ENCODE measurements around the gene GCSAM.
"Not testable (repeated sequence)": the region's sequence is repeated elsewhere in the genome, so short reads cannot be mapped to it uniquely, and the experiment has no call there.

The GCSAM gene

GRCh38 chr3:112097378-112097777, 35.7 kb downstream of the GCSAM start:
- peak; percentile 56 for DNase-seq

- no peak for DNase-seq
Observed at GRCh38 chr3:112096176-112096575, 36.9 kb downstream of the GCSAM start.

DNA sequence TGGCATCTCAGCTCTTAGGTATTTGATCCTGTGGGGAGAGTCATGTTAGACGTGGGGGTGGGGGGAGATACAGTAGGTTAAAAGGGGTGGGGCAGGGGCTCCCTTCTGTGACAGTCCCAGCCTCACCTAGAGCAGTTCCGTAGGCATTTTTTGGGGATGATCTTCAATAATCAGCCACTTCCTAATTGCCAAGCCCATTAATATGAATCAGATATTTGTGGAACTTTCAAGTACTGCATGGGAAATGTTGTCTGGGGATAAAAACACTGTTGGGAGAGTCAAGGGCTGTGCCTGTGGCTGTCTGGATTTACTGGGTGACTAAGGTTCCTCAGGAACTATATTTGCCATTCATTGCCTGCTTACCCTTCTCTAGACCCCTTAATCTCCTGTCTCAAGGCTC, 37.3 kb downstream of the GCSAM start:
- DNase-seq: no peak

DNA sequence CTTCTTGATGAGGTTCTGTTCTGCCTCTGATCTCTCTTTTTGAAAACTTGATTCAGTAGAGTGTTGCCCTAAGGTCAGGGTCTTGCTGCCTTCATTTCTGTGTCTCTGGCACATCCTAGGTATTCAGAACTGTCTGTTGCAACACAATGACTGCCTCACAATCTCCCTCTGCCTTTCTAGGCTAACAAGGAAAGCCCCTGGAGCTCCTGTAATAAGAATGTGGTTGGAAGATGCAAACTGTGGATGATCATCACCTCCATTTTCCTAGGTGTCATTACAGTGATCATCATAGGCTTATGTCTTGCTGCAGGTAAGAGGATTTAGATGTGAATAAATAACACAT, 39.9 kb downstream of the GCSAM start:
- DNase-seq: no peak

GRCh38 chr3:112092496-112093179, 40.4 kb downstream of the GCSAM start:
- DNase-seq: no peak

GRCh38 chr3:112090887-112091586, 42.0 kb downstream of the GCSAM start:
- DNase-seq: no peak

DNA sequence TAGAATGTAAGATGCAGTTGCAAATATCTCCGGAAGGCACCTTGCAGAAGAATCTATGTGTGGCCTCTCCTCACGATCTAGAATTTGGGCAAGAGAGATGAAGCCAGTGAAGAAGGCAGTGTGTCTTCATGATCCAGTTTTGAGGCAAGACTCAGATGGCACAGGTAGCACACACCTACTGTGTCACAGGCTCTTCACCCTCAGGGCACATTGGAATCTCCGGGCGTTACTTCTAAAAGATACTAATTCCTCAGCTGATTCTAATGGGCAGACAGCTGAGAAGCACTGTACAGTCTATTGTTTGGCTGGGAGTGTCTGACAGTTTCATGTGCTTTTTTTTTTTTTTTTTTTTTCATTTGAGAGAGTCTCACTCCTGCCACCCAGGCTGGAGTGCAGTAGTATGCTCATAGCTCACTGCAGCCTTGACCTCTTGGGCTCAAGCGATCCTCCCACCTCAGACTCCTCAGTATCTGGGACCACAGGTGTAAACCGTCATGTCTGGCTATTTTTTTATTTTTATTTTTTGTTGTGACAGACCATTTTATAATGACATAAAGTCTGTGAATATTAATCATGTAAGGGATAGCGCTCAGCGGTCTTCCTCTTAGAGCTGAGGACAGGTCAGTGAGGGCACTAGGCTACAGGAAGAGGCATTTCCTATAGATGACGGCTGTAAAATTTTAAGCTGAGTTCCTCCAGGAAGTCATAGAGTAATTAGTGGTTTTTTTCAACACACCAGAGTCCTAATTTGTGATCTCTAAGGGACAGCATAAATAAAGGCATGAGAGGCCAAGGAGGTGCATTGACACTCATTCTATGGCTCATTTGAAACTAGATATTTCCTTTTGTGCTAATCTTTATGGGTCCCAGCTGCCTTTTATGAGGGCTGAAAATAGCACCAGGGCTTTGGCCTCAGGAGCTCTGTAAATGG, 42.8 kb downstream of the GCSAM start:
- DNase-seq: no peak

GRCh38 chr3:112088944-112089343, 44.1 kb downstream of the GCSAM start:
- no peak for DNase-seq

DNA sequence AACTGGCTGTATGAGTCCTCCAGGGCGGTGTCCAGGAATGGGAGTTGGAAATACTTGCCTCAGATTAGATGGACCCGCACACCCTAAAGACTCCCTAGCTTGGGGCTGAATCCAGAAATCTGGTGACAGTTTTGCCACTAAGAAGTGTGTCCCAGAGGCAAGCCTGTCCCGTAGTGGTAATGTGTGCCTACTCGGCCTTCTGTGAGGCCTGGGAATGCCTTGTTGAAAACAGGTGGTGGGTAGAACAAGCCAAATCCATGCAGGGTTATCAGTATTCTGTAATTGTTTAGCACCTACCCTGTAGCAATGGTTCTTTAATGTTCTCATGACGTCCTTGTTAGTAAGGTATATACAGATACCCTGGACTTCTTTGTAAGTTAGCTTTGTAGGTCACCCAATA, 45.3 kb downstream of the GCSAM start:
- DNase-seq: no peak

DNA sequence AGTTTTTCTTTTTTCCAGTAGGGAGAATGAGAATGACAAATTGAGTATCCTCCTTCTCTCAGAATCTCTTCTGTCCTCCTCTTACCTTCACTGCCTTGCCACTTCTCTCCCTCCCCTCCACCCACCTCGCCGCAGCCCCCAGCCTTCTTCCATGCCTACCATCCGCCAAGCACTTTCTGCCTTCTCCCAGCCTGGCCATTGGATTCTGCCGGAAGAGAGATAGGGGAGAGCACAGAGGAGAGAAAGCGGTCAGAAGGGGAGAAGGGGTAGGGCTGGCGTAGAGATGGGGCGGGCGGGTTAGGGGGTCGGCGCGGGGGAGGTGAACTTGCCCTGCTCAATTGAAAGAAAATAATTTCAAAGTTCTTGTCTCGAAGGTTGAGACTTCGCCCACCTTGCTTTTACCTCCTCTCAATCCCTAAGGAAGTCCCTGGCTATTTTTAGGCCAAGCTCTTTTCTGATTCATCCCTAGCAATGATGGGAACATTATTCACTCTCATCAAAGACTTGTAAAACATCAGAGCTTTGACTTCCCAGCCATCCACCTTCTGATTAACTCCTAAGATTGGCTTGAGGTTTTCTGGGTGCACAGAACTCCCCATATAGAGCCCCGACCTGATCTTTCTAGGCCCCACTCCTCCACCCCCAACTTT, 46.0 kb downstream of the GCSAM start:
- DNase-seq: no peak

DNA sequence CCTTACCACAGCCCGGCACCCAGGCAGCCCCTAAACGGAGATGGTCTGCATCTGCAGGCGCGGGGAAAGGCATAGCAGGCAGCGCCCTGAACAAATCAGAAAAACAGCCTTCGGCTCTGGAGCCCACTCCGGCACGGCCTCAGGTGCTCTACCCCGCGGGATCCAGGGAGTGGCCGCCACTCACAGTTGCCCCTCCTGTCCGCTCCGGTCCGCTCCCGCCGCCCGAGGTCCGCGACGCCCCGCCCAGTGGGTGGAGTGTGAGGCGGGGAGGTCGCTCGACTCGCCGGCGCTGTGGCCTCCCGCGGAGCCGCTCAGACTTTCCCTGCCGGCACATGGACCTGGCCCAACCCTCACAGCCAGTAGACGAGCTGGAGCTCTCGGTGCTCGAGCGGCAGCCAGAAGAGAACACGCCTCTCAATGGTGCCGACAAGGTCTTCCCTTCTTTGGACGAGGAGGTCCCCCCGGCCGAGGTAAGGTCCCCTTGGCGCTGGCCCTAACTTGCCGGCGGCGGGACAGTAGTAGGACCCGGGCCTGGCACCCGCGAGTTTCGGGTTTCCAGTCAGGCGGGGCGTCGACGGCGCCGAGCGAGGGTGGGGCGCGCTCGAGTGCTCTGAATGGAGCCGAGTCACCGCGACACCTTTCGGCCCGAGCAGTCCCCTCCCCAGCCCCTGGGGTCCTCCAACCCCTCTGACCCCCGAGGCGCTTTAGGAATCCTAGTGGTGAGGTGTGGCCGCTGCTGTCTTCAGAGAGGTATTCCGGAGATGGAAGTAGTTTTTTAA, 46.8 kb downstream of the GCSAM start, which contains the start of gene C3orf52:
Gene C3orf52 (plus strand): TSS at position 314 of the 779 bp plus-strand sequence. CDS start 19 bp downstream, at position 333.
- peak; percentile 62 for DNase-seq

GRCh38 chr3:112085735-112086075, 47.3 kb downstream of the GCSAM start:
- DNase-seq: no peak

GRCh38 chr3:112084980-112085705, 47.9 kb downstream of the GCSAM start:
- DNase-seq: no peak

DNA sequence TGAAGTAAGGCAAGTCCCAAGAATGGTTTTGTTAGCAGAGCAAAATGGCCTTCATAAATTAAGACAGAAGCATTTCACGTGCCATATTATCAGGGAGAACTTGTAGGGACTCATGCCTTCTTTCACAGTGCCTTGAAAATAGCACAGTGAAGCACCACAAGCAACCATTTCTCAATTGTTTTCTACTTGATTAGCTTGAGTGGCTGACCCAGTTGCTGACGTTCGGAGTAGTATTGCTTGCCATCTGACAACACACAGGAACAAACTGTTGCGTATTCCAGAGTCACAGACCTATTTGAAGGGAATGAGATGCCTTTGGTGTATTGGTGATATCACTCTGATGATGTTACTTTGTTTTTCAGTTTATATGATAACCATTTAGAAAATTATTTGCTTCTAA, 49.8 kb downstream of the GCSAM start:
- no peak for DNase-seq

GRCh38 chr3:112078125-112079083, 54.6 kb downstream of the GCSAM start:
- DNase-seq: no peak

- DNase-seq: peak; percentile 74
Observed at GRCh38 chr3:112074616-112075497, 58.2 kb downstream of the GCSAM start.

DNA sequence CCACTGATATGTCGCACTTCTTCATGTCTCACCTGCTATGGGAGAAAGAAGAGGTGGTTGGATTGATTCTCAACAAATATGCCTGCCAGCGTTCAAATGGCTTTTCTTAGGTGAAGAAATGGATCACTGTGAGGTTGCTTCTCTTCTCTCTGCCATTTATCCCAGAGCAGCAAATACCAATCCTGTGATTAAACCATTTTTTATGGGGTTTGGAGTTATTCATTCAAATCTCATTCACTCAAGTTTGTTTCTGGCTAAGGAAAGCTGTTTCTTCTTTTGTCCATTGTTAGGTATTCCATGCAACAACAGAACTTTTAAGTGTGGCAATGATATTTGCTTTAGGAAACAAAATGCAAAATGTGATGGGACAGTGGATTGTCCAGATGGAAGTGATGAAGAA, 59.0 kb downstream of the GCSAM start:
- no peak for DNase-seq

DNA sequence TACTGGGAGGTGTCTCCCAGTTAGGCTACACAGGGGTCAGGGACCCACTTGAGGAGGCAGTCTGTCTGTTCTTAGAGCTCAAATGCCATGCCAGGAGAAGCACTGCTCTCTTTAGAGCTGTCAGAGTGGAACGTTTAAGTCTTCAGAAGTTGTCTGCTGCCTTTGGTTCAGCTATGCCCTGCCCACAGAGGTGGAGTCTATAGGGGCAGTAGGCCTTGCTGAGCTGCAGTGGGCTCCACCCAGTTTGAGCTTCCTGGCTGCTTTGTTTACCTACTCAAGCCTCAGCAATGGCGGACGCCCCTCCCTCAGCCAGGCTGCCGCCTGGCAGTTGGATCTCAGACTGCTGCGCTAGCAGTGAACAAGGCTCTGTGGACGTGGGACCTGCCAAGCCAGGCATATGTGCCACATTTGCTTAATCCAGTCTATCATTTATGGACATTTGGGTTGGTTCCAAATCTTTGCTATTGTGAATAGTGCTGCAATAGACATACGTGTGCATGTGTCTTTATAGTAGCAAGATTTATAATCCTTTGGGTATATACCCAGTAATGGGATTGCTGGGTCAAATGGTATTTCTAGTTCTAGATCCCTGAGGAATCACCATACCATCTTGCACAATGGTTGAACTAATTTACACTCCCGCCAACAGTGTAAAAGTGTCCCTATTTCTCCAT, 60.5 kb downstream of the GCSAM start:
- DNase-seq: not testable (repeated sequence)
